ENCODE measurements around the gene CEL.
A peak's percentile ranks its signal among the peaks of the same experiment; 100 is the strongest.
"Not testable (repeated sequence)": the region's sequence is repeated elsewhere in the genome, so short reads cannot be mapped to it uniquely, and the experiment has no call there.

DNA sequence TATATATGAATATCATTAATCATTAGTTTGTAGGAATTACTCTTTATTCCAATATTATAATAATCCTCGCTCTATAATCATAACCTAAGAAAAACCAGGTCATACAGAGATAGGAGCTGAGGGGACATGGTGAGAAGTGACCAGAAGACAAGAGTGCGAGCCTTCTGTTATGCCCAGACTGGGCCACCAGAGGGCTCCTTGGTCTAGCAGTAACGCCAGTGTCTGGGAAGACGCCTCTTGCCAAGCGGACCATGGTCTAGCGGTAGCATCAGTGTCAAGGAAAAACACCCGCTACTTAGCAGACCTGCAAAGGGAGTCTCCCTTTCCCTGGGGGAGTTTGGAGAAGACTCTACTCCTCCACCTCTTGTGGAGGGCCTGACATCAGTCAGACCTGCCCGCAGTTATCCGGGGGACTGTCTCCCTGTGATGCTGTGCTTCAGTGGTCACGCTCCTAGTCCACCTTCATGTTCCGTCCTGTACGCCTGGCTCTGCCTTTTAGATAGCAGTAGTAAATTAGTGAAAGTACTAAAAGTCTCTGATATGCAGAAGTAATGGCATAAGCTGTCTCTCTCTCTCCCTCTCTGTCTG, 20.8 kb upstream of the CEL start:
- TF ChIP-seq, protein P1, sequence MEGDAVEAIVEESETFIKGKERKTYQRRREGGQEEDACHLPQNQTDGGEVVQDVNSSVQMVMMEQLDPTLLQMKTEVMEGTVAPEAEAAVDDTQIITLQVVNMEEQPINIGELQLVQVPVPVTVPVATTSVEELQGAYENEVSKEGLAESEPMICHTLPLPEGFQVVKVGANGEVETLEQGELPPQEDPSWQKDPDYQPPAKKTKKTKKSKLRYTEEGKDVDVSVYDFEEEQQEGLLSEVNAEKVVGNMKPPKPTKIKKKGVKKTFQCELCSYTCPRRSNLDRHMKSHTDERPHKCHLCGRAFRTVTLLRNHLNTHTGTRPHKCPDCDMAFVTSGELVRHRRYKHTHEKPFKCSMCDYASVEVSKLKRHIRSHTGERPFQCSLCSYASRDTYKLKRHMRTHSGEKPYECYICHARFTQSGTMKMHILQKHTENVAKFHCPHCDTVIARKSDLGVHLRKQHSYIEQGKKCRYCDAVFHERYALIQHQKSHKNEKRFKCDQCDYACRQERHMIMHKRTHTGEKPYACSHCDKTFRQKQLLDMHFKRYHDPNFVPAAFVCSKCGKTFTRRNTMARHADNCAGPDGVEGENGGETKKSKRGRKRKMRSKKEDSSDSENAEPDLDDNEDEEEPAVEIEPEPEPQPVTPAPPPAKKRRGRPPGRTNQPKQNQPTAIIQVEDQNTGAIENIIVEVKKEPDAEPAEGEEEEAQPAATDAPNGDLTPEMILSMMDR (IDR thresholded peaks at IDR 0.05) = peak; percentile 74
- not testable (repeated sequence) for TF ChIP-seq ATF2 (CRISPR knock-in tag; IDR thresholded peaks at IDR 0.05; ENCODE audit: borderline replicate concordance, low read depth); ATF1 (CRISPR knock-in tag; IDR thresholded peaks at IDR 0.05)
